Left ventricle myocardium superior (tissue), 1 donor: ENCODE measurements around the gene CYP2A7. TPM values are rescaled to one million over a fixed set of nuclear protein-coding genes. Genes with fewer than 3 reads are reported as not detected.
"Not testable (repeated sequence)": the region's sequence is repeated elsewhere in the genome, so short reads cannot be mapped to it uniquely, and the experiment has no call there.

ENCODE experiments used
- ATAC-seq: fragments of 200-7000 bp; cut with Tn5 transposase; one replicate; pipeline ENCODE4 v1.9.1; 2020; ENCODE audit warnings: mild to moderate bottlenecking, moderate library complexity
- DNase-seq: peaks from one replicate; pipeline ENCODE4 v3.0.0-alpha.2; 2020
- intact Hi-C: fragments of 100-400 bp; cut with micrococcal nuclease; formaldehyde crosslinking; loops from one replicate; pipeline ENCODE4 v1.11.0; 2022
- total RNA-seq: library from RNA; stranded (reverse); fragmentation: NEBNext Ultra II Directional; extraction: Animal tissue kit (Norgen Biotek cat#: 25700); gene quantifications from one replicate; pipeline ENCODE4 v1.2.1, GENCODE V29; 2021
- donor health status: DM: no; HTN: yes; CAD: no; lungs with severe emphysema.

Gene CYP2A7
- total RNA-seq, 1 donor from 2014 or later = not detected

DNA sequence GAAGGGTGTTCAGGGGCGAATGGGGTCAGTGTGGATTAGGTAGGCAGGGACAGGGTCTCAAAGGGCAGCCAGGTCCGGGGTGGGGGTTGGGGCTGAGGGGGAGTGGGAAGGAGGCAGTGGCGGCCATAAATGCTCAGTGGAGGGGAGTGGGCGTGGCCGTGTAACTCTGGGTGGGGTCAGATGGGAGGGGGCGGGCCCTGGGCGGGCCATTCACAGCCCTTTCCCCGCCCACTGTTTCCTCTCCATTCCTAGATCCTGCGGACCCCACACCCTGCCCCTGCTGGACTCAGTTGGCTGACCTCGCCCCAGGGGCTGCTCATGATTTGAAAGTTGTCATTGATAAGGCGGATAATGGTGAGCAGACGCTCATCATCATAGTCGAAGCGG is 55.7 kb downstream of the CYP2A7 start:
- ATAC-seq, DNase-seq, intact Hi-C loops: not testable (repeated sequence)

- ATAC-seq, DNase-seq: not testable (repeated sequence)
Measured at GRCh38 chr19:40825460-40826095, 56.5 kb downstream of the CYP2A7 start.

More at GRCh38 chr19:40825460-40826095, 56.5 kb downstream of the CYP2A7 start:
- intact Hi-C loops = not testable (repeated sequence)

Other genes with a start within 250 kb of the CYP2A7 start
- gene NUMBL, start 191.6 kb downstream of the CYP2A7 start, total RNA-seq = 16.9 TPM
- gene COQ8B, start 165.3 kb downstream of the CYP2A7 start, total RNA-seq = 34.6 TPM
- 12.8 TPM for gene ITPKC, start 165.1 kb downstream of the CYP2A7 start, total RNA-seq
- gene ACTMAP, start 131.8 kb downstream of the CYP2A7 start, total RNA-seq = 6.7 TPM
- 41.6 TPM for gene SNRPA, start 131.0 kb downstream of the CYP2A7 start, total RNA-seq
- 1.1 TPM for gene MIA, start 106.7 kb downstream of the CYP2A7 start, total RNA-seq
- gene RAB4B, start 104.0 kb downstream of the CYP2A7 start, total RNA-seq = 10.1 TPM
- gene EGLN2, start 83.0 kb downstream of the CYP2A7 start, total RNA-seq = 65.5 TPM
- gene CYP2A6, start 31.8 kb downstream of the CYP2A7 start, total RNA-seq = not detected
- gene CYP2B6, start 109.1 kb upstream of the CYP2A7 start, total RNA-seq = not detected
- not detected for gene CYP2A13, start 206.2 kb upstream of the CYP2A7 start, total RNA-seq
- gene CYP2F1, start 232.2 kb upstream of the CYP2A7 start, total RNA-seq = not detected